HG03520 (cell line): ENCODE measurements around the gene SYT12.

Experiments
- ATAC-seq: cut with Tn5 transposase; IDR thresholded peaks from one replicate; pipeline ENCODE4 v1.9.1; 2021; ENCODE audit warnings: mild to moderate bottlenecking, moderate library complexity; ENCODE audit not compliant: unreplicated experiment

SYT12 gene

DNA sequence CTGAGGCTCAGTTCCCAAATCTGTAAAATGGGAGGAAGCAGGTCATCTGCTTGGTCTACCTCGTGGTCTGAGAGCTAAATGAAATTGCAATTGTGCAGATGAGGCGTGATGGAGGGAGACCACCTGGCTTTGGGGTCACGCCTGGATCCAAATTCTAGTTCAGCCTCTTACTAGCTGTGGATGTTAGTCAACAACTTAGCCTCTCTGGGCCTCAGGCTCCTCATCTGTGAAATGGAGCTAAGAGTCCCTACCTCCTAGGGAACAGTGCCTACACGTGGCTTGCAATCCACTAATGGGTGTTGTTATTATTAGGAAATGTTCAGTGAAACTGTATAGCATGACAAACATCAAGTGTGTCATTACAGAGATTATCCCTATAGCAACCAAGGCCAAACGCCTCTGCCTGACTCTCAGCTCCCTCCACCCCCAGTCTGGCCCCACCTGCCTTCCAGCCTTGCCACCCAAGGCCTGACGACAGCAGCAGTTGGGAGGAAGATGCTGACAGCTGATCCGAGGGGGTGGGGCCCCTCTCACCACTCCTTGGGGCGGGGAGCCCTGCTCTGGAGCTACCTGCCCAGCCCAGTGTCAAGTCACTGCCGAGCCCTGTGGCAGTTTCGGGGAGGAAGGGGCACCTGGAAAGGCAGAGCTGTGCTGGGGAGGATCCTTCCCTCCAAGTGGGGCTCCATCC, 32.0 kb downstream of the SYT12 start:
- no peak for ATAC-seq

DNA sequence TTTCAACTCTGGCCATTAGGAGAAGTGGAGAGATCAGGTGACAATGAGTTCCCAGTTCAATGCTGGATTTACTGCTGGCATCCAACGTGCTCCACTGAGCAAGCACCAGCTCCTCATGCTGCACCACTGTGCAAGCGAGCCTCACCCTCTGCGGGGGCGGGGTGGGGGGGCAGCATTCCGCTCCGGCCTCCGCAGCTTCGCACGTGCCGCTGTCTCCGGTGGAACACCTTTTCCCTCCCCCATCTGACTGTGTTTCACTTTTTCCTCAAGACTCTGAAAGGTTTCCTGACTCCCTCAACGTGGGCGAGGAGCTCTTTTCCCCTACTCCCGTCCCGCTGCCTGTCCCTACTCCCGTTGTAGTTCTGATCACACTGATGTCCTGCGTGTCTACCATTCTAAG, 32.9 kb downstream of the SYT12 start:
- no peak for ATAC-seq

DNA sequence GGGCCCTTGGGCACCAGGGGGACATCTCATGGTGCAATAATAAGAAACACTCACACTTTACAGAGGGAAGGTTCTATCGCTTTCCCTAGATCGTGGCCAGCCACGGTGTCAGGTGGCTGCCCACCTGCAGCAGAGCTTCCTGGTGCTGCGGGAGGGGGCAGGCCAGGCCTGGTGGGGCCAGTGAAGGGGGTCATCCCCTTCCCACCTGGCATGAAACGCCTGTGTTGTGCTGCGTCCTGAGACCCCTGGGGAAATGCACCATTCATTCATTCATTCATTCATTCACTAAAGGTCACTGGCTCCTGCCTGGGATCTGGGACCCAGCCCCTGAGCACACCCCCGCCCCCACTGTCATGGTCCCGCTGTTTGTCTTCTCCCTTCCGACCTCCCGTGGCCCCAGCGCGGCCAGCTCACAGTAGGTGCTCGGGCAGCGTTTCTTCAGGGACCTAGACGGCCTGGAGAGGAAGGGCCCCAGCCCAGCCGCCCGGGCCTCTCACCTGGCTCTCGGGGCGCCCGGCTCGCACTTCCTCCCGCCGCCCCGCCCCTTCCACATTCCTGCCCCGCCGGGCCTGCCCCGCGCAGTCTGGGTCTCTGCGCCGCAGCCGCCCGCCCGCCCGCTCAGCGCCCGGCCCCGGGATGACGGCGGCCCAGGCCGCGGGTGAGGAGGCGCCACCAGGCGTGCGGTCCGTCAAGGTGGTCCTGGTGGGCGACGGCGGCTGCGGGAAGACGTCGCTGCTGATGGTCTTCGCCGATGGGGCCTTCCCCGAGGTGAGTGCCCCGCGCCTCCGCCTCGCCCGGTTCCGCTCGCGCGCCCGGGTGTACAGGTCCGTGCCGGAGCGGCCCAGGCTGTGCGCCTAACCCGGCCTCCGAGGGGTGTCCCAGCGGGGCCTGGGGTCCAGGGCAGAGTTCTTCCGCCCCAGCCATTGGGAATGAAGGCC, 33.6 kb downstream of the SYT12 start, which contains the start of gene RHOD:
Gene RHOD, plus strand, starts transcription at position 581 of the 938 bp plus-strand sequence. Its CDS starts 56 bp downstream, at position 637.
- ATAC-seq: no peak

DNA sequence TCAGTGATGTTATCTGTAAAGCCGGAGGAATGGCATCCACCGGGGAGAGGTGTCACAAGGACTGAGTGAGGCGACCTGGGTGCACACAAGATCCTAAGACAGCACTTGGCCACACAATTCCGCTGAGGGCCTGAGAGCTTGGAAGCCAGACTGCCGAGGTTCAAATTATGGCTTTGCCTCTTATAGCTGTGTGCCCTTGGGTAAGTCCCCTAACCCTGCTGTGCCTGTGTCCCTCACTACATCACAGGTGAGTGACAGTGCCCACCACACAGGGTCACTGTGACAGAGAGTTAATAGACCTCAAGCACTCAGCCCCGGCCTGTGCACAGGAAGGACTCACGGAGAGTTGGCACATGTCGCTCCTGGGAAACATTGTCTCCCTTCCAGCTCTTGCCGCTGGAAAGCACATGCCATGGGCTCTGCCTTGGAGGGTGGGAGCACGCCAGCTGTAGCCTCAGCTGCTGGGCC, 34.3 kb downstream of the SYT12 start:
- no peak for ATAC-seq

DNA sequence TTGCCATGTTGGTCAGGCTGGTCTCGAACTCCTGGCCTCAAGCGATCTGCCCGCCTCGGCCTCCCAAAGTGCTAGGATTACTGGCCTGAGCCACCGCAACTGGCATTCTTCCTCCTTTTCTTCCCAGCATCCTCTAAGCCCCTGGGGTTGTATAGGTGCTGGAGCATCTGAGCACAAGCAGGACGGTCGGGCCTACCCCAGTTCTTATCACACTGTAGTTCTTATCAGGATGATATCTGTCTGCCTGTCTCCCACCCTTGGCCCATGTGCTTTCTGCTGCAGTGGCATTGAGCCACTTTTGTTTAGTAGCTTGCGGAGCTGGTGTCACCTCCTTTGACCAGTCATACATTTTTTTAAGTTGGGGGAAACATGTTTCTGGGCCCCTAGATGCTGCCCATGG, 35.6 kb downstream of the SYT12 start:
- ATAC-seq: no peak

DNA sequence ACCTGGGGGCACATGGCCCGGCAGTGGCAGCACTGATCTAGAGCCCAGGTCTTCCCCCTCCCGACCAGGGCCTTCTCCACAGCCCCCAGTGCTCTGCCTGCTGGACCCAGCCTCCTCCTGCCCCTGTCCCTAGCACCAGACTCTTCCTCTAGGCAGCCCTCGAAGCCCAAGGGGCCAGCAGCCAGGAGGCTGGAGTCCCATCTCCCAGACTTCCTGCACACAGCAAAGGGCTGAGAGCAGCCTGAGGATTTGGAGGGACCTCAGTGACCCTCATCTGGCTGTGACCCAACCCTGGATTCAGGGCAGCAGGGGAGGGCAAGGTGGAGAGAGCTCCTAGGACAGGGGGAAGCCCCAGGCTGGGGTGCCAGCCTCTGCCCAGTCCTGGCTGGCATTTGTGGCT, 36.7 kb downstream of the SYT12 start:
- ATAC-seq: no peak

DNA sequence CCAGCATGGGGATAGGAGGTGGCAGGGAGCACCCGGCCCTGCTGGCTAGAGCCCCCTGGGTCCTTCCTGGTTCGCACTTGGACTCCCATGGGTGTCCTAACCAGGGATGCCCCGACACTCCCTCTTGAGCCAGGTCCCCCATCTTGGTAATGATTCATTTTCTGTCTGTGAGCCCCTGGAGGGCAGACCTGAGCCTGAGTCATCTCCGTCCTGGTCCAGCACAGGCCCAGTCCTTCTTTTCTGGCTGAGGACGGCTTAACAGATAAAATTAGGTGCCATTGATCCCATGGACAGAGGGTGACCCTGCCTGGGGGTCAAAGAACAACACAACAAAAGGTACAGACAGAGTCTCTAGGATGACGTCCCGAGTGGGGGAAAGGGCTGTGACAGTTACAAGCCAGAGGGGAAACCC, 37.2 kb downstream of the SYT12 start:
- no peak for ATAC-seq

DNA sequence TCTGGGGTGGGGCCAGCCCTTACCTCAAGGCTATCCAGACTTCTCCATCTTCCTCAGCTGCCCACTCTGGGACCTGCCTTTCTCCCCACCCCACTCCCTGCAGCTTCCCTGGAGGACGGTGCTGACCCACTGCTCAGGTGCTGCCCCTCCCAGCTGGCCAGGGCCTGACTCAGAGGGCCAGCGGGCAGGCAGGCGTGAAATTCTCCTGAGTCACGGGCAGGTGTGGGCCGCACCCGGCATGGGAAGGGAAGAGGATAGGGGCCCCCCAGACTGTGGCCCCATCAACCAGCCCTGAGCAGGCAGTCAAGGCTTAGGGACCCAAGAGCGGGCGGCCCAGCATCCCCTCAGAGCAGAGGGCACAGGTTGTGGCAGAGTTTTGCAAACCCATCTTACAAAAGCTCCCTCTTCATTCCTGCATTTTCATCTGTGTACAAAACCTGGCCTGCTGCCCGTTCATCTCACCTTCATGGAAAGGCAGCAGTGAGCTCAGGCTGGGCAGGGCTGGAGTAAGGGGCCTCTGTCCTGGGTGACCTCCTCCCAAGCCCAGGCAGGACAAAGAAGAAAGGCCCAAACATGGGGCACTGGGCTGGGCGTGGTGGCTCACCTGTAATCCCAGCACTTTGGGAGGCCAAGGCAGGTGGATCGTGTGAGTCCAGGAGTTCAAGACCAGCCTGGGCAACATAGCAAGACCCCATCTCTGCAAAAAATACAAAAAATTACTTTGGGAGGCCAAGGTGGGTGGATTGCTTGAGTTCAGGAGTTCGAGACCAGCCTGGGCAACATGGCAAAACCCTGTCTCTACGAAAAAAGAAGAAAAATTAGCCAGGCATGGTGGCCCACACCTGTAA, 39.8 kb downstream of the SYT12 start:
- no peak for ATAC-seq

DNA sequence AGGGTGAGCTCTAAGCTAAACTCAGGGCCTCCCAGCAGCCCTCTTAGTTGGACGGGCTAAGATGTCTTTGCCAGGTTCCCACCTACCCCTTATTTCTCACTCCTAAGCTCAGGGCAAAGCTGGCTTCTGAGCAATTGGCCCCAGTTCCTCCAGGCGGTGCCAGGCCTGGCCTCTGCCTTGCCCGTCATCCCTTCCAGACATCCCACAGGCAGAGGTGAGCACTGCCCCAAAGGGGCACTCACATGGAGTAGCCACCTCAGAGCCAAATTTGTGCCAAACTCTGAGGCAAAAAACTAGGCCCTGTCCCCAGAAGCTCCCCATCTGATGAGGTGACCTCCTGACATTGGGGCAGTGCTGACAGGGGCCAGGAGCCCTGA, 43.4 kb downstream of the SYT12 start:
- ATAC-seq: no peak

DNA sequence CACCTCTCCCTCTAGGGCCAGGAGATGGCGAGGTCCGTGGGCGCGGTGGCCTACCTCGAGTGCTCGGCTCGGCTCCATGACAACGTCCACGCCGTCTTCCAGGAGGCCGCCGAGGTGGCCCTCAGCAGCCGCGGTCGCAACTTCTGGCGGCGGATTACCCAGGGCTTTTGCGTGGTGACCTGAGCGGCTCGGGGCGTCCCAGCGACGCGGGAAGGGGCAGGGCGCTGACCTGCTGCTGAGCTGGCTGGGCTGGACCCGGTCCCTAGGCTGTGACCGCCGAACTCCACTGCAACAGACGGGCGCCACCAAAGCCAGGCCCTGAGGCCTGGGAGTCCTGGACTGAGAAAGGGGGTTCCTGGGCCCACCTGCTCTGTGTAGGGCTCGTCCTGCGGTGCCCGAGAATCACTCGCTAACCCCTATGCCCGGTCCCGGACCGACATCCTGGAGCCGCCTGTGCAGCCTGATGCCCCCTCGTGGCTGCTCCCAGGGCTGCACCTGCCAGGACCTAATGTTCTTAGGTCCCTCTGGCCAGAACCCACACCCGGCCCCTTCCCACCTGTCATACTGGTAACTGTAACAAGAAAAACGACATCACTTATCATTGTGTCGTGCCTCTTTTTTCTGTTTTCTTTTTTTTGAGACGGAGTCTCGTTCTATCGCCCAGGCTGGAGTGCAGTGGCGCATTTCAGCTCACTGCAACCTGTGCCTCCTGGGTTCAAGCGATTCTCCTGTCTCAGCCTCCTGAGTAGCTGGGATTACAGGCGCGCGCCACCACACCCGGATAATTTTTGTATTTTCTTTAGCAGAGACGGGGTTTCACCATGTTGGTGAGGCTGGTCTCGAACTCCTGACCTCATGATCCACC, 48.7 kb downstream of the SYT12 start:
- ATAC-seq: no peak

DNA sequence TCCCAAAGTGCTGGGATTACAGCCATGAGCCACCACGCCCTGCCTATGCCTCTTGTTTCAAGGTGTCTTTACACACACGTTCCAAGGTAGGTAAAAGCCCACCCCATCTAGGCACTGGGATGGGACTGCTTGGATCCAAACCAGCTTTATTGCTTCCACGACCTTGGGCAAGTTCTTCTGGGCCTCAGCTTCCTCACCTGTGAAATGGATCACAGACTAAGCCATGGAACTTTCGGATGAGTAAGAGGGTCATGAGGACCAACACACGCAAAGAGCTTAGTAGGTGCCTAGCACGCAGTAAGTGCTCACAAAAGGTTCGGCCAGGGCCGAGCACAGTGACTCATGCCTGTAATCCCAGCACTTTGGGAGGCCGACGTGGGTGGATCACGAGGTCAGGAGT, 49.4 kb downstream of the SYT12 start:
- ATAC-seq: no peak

DNA sequence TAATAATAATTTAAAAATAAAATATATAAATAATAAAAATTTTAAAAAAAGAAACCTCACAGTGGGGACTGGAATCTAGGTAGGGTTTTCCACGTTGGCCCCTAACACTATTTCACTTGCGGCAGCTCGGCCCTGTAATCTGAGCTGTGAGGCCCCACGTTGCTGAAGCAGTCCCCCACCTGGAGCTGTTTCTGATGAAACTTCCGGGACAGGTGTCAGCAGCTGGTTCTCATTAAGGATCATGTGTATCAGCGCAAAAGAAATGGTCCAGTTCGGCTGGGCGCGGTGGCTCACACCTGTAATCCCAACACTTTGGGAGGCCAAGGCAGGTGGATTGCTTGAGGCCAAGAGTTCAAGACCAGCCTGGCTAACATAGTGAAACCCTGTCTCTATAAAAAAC, 51.0 kb downstream of the SYT12 start:
- ATAC-seq: no peak

DNA sequence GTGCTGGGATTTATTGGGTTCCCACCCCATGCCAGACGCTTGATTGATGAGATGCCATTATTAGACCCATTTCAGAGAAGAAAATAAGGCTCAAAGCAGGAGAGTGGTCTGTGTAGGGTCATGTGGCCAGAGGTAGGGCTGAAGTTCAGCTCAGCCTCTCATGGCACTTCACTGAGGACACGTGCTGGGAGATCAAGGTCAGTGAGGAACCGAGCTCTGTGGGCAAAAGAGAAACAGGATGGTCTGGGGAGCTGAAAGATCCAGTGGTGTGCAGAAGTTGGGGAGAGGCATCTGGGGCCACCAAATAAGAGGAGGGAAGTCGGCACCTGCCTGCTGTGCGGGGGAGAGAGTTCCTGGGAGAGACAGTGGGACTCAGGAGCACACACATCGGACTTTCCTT, 53.3 kb downstream of the SYT12 start:
- no peak for ATAC-seq

DNA sequence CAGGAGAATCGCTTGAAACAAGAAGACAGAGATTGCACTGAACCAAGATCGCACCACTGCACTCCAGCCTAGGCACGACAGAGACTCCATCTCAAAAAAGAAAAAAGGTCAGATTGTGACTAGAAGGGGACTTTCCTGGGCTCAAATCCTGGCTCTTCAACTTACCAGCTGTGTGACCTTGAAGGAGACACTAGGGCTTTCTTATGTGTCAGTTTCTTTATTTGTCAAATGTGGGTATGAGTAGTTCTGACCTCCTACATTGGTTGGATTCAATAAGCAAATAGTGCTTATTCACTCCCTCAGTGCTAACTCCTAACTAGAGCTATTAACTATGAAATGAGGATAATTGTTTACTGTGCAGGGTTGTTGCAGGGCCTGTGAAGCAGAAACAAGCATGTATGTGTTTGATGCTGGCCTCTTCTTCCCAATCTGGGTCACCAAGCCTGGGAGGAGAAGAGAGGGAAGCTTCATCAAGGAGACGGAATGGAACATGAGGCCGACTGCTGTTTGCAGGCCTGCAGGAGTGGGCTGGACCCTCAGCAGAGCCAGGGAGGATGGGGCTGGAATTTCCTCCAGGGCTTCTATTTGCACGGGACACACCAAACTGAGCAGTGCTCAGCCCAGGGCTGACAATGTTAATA, 56.3 kb downstream of the SYT12 start:
- no peak for ATAC-seq

DNA sequence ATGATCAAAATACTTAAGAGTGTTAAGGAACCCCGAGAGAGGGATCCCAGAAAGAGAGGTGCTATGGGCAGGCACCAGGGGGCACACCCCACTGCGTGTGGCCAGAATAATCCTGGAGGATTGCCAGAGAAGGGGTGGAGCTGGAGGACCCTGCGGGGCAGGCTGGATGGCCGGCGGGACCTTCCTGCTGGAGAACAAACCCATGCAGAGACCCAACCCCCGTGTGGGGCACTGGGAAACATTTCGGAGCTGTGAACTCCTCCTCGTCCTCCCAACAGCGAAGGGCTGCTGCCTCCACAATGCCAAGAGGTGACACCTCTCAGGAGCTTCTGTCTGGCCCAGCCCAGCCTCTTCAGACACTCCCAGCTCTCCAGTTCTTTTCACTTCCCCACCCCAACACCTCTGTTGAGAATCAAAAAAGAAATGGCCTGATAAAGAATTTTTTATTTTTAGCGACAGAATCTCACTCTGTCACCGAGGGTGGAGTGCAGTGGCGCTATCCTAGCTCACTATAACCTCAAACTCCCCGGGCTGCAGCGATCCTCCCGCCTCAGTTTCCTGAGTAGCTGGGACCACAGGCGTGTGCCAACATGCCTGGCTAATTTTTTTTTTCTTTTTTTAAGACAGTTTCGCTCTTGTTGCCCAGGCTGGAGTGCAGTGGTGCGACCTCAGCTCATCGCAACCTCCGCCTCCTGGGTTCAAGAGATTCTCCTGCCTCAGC, 59.3 kb downstream of the SYT12 start:
- no peak for ATAC-seq

DNA sequence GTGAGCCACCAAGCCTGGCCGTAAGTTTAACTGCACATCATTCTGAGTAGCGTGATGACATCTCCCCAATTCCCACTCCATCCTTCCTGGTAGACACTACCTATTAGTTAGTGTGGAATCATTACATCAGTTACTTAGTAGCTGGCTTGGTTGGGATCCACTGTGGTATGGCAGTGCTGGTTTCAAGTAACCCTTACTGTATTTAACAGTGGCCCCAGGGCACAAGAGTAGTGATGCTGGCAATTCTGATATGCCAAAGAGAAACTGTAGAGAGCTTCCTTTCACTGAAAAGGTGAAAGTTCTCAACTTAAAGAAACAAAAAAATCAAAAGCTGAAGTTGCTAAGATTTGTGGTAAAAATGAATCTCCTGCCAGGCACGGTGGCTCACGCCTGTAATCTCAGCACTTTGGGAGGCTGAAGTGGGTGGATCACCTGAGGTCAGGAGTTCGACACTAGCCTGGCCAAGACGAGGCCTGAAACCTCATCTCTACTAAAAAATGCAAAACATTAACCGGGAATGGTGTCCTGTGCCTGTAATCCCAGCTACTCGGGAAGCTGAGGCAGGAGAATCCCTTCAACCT, 60.9 kb downstream of the SYT12 start:
- no peak for ATAC-seq

DNA sequence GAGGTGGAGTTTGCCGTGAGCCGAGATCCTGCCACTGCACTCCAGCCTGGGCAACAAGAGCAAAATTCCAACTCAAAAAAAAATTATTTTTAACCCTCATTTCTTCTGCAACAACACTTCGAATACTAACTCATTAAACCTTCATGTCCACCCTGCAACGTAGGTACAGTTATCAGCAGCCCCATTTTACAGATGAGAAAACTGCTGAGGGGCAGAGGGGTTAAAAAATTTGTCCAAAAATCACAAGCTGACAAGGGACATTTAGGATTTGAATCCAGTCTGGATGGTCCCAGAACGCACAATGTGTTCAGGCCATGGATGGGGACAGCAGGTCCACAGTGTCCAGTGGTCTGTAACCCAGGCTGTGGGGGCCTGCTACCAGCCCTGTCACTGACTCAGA, 62.7 kb downstream of the SYT12 start:
- ATAC-seq: no peak

DNA sequence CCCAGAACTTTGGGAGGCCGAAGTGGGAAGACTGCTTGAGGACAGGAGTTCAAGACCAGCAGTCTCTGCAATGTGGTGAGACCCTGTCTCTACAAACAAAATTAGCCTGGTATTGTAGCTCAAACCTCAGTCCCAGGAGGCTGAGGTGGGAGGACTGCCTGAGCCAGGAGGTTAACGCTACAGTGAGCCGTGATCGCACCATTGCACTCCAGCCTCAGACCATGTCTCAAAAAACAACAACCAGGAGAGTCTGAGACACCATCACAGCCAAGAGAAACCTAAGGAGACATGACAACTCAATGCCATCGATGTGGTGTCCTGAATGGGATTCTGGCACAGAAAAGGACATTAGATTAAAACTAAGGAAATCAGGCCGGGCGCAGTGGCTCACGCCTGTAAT, 67.8 kb downstream of the SYT12 start:
- ATAC-seq: no peak

DNA sequence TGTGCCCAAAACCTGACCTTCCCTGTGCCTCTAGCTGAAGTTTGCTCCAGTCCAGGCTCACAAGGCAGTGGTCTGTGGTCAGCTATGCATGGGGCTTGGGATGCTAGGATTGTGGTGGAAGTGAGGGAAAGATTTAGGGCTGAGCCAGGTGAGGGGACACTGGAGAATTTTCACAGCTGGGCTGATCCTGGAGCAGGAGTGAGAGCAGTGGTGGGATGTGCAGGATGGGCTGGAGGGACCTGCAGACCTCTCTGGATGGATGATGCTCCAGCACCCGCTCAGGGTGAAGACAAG, 72.2 kb downstream of the SYT12 start:
- ATAC-seq: no peak
